Neural cell (in vitro differentiated cells): ENCODE data around the gene PTPRC. TPM values are rescaled to one million over a fixed set of nuclear protein-coding genes. Genes with fewer than 3 reads are reported as not detected.

ENCODE experiments used
- H2AFZ ChIP-seq: fragments of 200-600, 300-800 bp; sonication (generic), shearing (Covaris generic); 2 replicates; pipeline ENCODE4 v1.6.0; 2014; ENCODE audit warnings: low read depth, mild to moderate bottlenecking, antibody characterized with exemption, low read length, moderate library complexity
- H3F3A ChIP-seq: fragments of 200-600 bp; shearing (Covaris generic); 2 replicates; pipeline ENCODE4 v1.6.1; 2016; ENCODE audit warnings: mild to moderate bottlenecking, moderate library complexity, mixed read lengths, antibody characterized with exemption, low read length; ENCODE audit not compliant: insufficient read depth, poor library complexity, severe bottlenecking
- H3K27ac ChIP-seq: fragments of 200-600, 300-800 bp; sonication (generic), shearing (Covaris generic); 2 replicates; pipeline ENCODE4 v1.5.1; 2014; ENCODE audit warnings: mild to moderate bottlenecking, low read length, moderate library complexity
- H3K27me3 ChIP-seq: fragments of 300-800, 200-600 bp; sonication (generic), shearing (Covaris generic); 2 replicates; pipeline ENCODE4 v1.6.0; 2014; ENCODE audit warnings: mild to moderate bottlenecking, low read depth, low read length, moderate library complexity; ENCODE audit not compliant: insufficient read depth
- H3K36me3 ChIP-seq: fragments of 300-800, 200-600 bp; sonication (generic), shearing (Covaris generic); 2 replicates; pipeline ENCODE4 v1.5.1; 2014; ENCODE audit warnings: mild to moderate bottlenecking, antibody characterized with exemption, low read length, moderate library complexity; ENCODE audit not compliant: insufficient read depth
- H3K4me2 ChIP-seq: fragments of 300-800, 200-600 bp; sonication (generic), shearing (Covaris generic); 2 replicates; pipeline ENCODE4 v1.6.0; 2014; ENCODE audit warnings: mild to moderate bottlenecking, low read length
- H3K4me3 ChIP-seq: fragments of 300-800, 200-600 bp; sonication (generic), shearing (Covaris generic); 2 replicates; pipeline ENCODE4 v1.5.1; 2014; ENCODE audit warnings: mild to moderate bottlenecking, low read length, moderate library complexity
- H3K79me2 ChIP-seq: fragments of 200-600 bp; shearing (Covaris generic); replicated peaks from 2 replicates; pipeline ENCODE4 v1.6.0; 2014; ENCODE audit warnings: mild to moderate bottlenecking, low read length, moderate library complexity; ENCODE audit not compliant: insufficient read depth
- H3K9ac ChIP-seq: fragments of 300-800, 200-600 bp; sonication (generic), shearing (Covaris generic); 2 replicates; pipeline ENCODE4 v1.6.1; 2016; ENCODE audit warnings: mild to moderate bottlenecking, low read length, mixed read lengths
- H3K9me2 ChIP-seq: fragments of 200-600 bp; shearing (Covaris generic); 2 replicates; pipeline ENCODE4 v1.6.1; 2016; ENCODE audit warnings: mild to moderate bottlenecking, low read length, mixed read lengths; ENCODE audit not compliant: insufficient read depth
- H3K9me3 ChIP-seq: fragments of 200-600, 300-800 bp; sonication (generic), shearing (Covaris generic); 2 replicates; pipeline ENCODE4 v1.6.1; 2016; ENCODE audit warnings: mild to moderate bottlenecking, mixed run types, low read length, moderate library complexity, mixed read lengths
- H4K20me1 ChIP-seq: fragments of 200-600 bp; shearing (Covaris generic); 2 replicates; pipeline ENCODE4 v1.6.1; 2016; ENCODE audit warnings: mild to moderate bottlenecking, mixed run types; ENCODE audit not compliant: insufficient read depth
- EP300 ChIP-seq: fragments of 450-650 bp; conservative IDR thresholded peaks from 2 replicates; pipeline ENCODE4 v1.6.1; 2014; ENCODE audit warnings: antibody characterized with exemption, mild to moderate bottlenecking, moderate library complexity; ENCODE audit not compliant: poor library complexity, severe bottlenecking
- EZH2 ChIP-seq: fragments of 200-600, 300-800 bp; shearing (Covaris generic), sonication (generic); IDR thresholded peaks from 2 replicates; pipeline ENCODE4 v1.6.1; 2014; ENCODE audit warnings: antibody characterized with exemption, low read length, borderline replicate concordance, mild to moderate bottlenecking; ENCODE audit not compliant: insufficient read depth, poor library complexity, severe bottlenecking
- MXI1 ChIP-seq: fragments of 450-650 bp; conservative IDR thresholded peaks from 2 replicates; pipeline ENCODE4 v1.6.1; 2014; ENCODE audit warnings: antibody characterized with exemption, mild to moderate bottlenecking; ENCODE audit not compliant: poor library complexity, severe bottlenecking
- POLR2AphosphoS5 ChIP-seq: IDR thresholded peaks from 2 replicates; pipeline ENCODE4 v1.6.1; 2012
- RAD21 ChIP-seq: fragments of 450-650 bp; conservative IDR thresholded peaks from 2 replicates; pipeline ENCODE4 v1.6.1; 2014; ENCODE audit warnings: antibody characterized with exemption, mild to moderate bottlenecking, moderate library complexity
- SMC3 ChIP-seq: fragments of 450-650 bp; conservative IDR thresholded peaks from 2 replicates; pipeline ENCODE4 v1.6.1; 2014; ENCODE audit warnings: antibody characterized with exemption, mild to moderate bottlenecking, moderate library complexity; ENCODE audit not compliant: poor library complexity
- TAF1 ChIP-seq: IDR thresholded peaks from 2 replicates; pipeline ENCODE4 v1.6.1; 2012; ENCODE audit warnings: low read depth
- polyA plus RNA-seq: library from polyadenylated mRNA; depleted of rRNA; stranded (reverse); fragments of >200 nt; gene quantifications from 2 replicates; pipeline ENCODE4 v1.2.3, GENCODE V29; 2014
- TF ChIP-seq, protein P1 (sequence below): IDR thresholded peaks from 2 replicates; pipeline ENCODE4 v1.6.1; 2012; ENCODE audit warnings: borderline replicate concordance
- TF ChIP-seq, protein P2 (sequence below): fragments of 450-650 bp; IDR thresholded peaks from 2 replicates; pipeline ENCODE4 v1.5.1; 2014; ENCODE audit warnings: antibody characterized with exemption, mild to moderate bottlenecking, moderate library complexity; ENCODE audit not compliant: poor library complexity, severe bottlenecking

The PTPRC gene
- polyA plus RNA-seq, 1 donor from 2014 or later = 0.12 TPM

- peaks cover 3% of the 10 kb centered on the region for H3F3A ChIP-seq
- peak overlapping the region; percentile 61 for H3K27ac ChIP-seq
- TF ChIP-seq, protein P1, sequence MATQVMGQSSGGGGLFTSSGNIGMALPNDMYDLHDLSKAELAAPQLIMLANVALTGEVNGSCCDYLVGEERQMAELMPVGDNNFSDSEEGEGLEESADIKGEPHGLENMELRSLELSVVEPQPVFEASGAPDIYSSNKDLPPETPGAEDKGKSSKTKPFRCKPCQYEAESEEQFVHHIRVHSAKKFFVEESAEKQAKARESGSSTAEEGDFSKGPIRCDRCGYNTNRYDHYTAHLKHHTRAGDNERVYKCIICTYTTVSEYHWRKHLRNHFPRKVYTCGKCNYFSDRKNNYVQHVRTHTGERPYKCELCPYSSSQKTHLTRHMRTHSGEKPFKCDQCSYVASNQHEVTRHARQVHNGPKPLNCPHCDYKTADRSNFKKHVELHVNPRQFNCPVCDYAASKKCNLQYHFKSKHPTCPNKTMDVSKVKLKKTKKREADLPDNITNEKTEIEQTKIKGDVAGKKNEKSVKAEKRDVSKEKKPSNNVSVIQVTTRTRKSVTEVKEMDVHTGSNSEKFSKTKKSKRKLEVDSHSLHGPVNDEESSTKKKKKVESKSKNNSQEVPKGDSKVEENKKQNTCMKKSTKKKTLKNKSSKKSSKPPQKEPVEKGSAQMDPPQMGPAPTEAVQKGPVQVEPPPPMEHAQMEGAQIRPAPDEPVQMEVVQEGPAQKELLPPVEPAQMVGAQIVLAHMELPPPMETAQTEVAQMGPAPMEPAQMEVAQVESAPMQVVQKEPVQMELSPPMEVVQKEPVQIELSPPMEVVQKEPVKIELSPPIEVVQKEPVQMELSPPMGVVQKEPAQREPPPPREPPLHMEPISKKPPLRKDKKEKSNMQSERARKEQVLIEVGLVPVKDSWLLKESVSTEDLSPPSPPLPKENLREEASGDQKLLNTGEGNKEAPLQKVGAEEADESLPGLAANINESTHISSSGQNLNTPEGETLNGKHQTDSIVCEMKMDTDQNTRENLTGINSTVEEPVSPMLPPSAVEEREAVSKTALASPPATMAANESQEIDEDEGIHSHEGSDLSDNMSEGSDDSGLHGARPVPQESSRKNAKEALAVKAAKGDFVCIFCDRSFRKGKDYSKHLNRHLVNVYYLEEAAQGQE = no peak
- no peak for TF ChIP-seq MXI1
- TF ChIP-seq, protein P2, sequence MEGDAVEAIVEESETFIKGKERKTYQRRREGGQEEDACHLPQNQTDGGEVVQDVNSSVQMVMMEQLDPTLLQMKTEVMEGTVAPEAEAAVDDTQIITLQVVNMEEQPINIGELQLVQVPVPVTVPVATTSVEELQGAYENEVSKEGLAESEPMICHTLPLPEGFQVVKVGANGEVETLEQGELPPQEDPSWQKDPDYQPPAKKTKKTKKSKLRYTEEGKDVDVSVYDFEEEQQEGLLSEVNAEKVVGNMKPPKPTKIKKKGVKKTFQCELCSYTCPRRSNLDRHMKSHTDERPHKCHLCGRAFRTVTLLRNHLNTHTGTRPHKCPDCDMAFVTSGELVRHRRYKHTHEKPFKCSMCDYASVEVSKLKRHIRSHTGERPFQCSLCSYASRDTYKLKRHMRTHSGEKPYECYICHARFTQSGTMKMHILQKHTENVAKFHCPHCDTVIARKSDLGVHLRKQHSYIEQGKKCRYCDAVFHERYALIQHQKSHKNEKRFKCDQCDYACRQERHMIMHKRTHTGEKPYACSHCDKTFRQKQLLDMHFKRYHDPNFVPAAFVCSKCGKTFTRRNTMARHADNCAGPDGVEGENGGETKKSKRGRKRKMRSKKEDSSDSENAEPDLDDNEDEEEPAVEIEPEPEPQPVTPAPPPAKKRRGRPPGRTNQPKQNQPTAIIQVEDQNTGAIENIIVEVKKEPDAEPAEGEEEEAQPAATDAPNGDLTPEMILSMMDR = no peak
- no peak for TF ChIP-seq RAD21
- TF ChIP-seq TAF1 = no peak
- TF ChIP-seq POLR2AphosphoS5 = no peak
- no peak for TF ChIP-seq SMC3
- TF ChIP-seq EP300 = no peak
- no peak for TF ChIP-seq EZH2
- H3K79me2 ChIP-seq = no peaks in the 10 kb centered on the region
- H4K20me1 ChIP-seq = no peaks in the 10 kb centered on the region
- H3K27me3 ChIP-seq = no peaks in the 10 kb centered on the region
- H3K4me3 ChIP-seq = no peak overlapping the region
- H3K4me2 ChIP-seq = no peak overlapping the region
- no peaks in the 10 kb centered on the region for H3K9me2 ChIP-seq
- H3K9ac ChIP-seq = no peak overlapping the region
- H3K36me3 ChIP-seq = no peaks in the 10 kb centered on the region
- no peaks in the 10 kb centered on the region for H3K9me3 ChIP-seq
- H2AFZ ChIP-seq = no peak overlapping the region
These were observed 44.6 kb downstream of the PTPRC start for GRCh38 chr1:198683449-198683848.

GRCh38 chr1:198686069-198686728, 47.4 kb downstream of the PTPRC start:
- Histone ChIP-seq H3K4me3 (no peak overlapping the region), H4K20me1 (no peaks in the 10 kb centered on the region), H2AFZ (no peak overlapping the region), H3K27me3 (no peaks in the 10 kb centered on the region), H3K9me2 (no peaks in the 10 kb centered on the region), H3F3A (peaks cover 3% of the 10 kb centered on the region), H3K27ac (no peak overlapping the region), H3K9me3 (no peaks in the 10 kb centered on the region), H3K36me3 (no peaks in the 10 kb centered on the region), H3K79me2 (no peaks in the 10 kb centered on the region), H3K4me2 (no peak overlapping the region), H3K9ac (no peak overlapping the region)
- TF ChIP-seq MXI1 (no peak), SMC3 (peak; percentile 82), RAD21 (peak; percentile 82)
- TF ChIP-seq, protein P2 = peak; percentile 77
- TF ChIP-seq, protein P1 = no peak
